Measurements from ENCODE around the gene COX5B. TPM values are rescaled to one million over a fixed set of nuclear protein-coding genes. Genes with fewer than 3 reads are reported as not detected.
"Not testable (repeated sequence)": the region's sequence is repeated elsewhere in the genome, so short reads cannot be mapped to it uniquely, and the experiment has no call there.

COX5B gene, protein sequence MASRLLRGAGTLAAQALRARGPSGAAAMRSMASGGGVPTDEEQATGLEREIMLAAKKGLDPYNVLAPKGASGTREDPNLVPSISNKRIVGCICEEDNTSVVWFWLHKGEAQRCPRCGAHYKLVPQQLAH
- total RNA-seq, result 100 to 1,000 TPM; 248 to 409 (median 335) TPM

DNA sequence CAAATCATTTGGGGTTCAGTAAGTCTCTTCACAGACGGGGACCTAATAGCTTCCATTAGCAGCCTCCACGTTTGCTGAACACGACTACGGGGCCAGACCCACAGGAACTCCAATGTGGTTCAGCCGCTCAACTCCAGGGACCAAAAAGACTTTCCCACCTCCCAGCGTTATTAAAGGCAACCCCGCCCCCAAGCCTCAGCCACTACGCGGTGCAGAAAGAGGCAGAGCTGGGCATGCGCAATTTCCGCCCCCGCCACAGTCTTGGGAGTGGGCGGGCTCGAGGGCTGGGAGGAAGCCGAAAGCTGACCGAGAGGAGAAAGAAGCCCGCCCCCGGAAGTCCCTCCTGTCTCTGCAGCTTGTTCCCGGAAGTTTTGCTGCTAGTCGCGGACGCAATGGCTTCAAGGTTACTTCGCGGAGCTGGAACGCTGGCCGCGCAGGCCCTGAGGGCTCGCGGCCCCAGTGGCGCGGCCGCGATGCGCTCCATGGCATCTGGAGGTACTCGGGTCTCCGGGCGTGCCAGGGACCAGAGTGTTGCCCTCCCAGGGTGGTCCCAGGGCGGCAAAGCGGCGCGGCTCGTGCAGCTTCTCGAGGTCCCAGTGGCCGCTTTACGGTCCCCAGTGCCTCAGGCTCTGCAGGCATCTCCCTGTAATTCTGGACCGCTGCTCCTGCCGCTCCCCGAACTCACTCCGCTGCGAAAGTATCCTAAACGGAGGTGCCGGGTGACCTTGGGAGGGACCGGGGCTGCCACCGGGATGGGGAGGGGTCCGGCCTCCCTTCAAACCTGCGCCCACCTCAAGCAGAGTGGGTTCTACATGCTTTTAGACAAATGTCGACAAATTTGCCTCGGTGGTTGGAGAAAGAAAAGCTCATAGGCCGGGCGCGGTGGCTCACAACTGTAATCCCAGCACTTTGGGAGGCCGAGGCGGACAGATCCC, at the start of gene COX5B:
COX5B (plus strand) TSS at position 368 of the 935 bp plus-strand sequence; CDS start at position 393, 25 bp downstream.
- TF ChIP-seq, protein P1, sequence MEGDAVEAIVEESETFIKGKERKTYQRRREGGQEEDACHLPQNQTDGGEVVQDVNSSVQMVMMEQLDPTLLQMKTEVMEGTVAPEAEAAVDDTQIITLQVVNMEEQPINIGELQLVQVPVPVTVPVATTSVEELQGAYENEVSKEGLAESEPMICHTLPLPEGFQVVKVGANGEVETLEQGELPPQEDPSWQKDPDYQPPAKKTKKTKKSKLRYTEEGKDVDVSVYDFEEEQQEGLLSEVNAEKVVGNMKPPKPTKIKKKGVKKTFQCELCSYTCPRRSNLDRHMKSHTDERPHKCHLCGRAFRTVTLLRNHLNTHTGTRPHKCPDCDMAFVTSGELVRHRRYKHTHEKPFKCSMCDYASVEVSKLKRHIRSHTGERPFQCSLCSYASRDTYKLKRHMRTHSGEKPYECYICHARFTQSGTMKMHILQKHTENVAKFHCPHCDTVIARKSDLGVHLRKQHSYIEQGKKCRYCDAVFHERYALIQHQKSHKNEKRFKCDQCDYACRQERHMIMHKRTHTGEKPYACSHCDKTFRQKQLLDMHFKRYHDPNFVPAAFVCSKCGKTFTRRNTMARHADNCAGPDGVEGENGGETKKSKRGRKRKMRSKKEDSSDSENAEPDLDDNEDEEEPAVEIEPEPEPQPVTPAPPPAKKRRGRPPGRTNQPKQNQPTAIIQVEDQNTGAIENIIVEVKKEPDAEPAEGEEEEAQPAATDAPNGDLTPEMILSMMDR (IDR thresholded peaks at IDR 0.05), result peak in 2 of 5 experiments; percentile 22 to 47
- TF ChIP-seq EP300 (IDR thresholded peaks at IDR 0.05), result peak; percentile 90 to 97
- TF ChIP-seq POLR2A (IDR thresholded peaks at IDR 0.05), result peak; percentile 69 to 87

DNA sequence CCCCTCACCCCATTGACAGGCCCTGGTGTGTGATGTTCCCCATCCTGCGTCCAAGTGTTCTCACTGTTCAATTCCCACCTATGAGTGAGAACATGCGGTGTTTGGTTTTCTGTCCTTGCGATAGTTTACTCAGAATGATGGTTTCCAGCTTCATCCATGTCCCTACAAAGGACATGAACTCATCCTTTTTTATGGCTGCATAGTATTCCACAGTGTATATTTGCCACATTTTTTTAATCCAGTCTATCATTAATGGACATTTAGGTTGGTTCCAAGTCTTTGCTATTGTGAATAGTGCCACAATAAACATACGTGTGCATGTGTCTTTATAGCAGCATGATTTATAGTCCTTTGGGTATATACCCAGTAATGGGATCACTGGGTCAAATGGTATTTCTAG, 49.7 kb upstream of the COX5B start:
- not testable (repeated sequence) for H3K27ac ChIP-seq; DNase-seq (ENCODE audit: low spot score in 2 of 2); H3K9me3 ChIP-seq; H3K36me3 ChIP-seq; H3K27me3 ChIP-seq; H3K4me3 ChIP-seq; H3K4me1 ChIP-seq
- 91 to 94% methylated on average over 4 of the region's 4 CpGs for WGBS, 2 donors

More for the DNA sequence above, at the start of gene COX5B:
- H3K4me3 ChIP-seq, result peak within 1 kb of the TSS; percentile 76 to 91 (median 84)
- 2% methylated on average over 38 to 53 of the region's 63 CpGs for WGBS, 2 donors
- H3K27ac ChIP-seq, result peak within 1 kb of the TSS; percentile 85 to 98 (median 95)
- no peaks in the 10 kb centered on the region for H3K9me3 ChIP-seq
- no peaks in the 10 kb centered on the region for H3K27me3 ChIP-seq
- peak; percentile 96 to 97 for DNase-seq (ENCODE audit: low spot score in 2 of 2)
- H3K36me3 ChIP-seq, result peaks cover 5 to 37% (median 21%) of the 10 kb centered on the region in 3 donors
- H3K4me1 ChIP-seq, result peaks cover 0 to 20% (median 14%) of the 10 kb centered on the region in 4 donors

DNA sequence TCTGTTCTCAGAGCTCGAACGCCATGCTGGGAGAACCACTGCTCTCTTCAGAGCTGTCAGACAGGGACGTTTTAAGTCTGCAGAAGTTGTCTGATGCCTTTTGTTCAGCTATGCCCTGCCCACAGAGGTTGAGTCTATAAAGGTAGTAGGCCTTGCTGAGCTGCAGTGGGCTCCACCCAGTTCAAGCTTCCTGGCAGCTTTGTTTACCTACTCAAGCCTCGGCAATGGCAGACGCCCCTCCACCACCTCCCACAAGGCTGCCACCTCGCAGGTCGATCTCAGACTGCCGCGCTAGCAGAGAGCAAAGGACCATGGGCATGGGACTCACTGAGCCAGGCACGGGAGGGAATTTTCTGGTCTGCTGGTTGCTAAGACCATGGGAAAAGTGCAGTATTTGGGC, 44.3 kb upstream of the COX5B start:
- H3K4me3 ChIP-seq; H3K27me3 ChIP-seq; DNase-seq (ENCODE audit: low spot score in 2 of 2); H3K27ac ChIP-seq; H3K9me3 ChIP-seq; H3K4me1 ChIP-seq; H3K36me3 ChIP-seq: not testable (repeated sequence)
- 40 to 80% methylated on average over 1 to 2 of the region's 10 CpGs for WGBS, 2 donors

DNA sequence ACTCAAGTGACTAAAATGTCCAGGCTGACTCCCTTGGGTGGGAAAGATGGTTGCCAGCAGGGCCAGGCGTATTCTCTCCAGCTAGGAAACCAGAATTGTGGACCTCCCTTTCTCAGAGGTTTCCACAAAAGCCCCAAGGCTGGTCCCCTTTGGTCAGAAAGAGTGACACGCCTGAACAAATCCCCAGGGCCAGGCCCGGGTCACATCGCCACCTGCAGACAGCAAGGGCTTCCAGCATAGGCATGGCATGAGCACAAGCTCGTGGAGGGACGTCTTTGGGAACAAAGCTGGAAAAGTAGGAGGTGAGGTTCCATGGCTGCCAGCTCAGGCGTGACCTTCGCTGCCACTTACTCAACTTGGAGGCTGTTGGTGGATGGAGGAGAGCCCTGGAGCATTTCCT, 40.8 kb upstream of the COX5B start:
- H3K9me3 ChIP-seq; H3K4me1 ChIP-seq; H3K27me3 ChIP-seq; H3K4me3 ChIP-seq; H3K36me3 ChIP-seq; DNase-seq (ENCODE audit: low spot score in 2 of 2): not testable (repeated sequence)
- 64% methylated on average over 2 of the region's 8 CpGs; no CpG with 5 or more reads in 1 of the 2 donors for WGBS, 2 donors
- peak overlapping the region in 2 of 4 donors; percentile 26 to 50 for H3K27ac ChIP-seq

DNA sequence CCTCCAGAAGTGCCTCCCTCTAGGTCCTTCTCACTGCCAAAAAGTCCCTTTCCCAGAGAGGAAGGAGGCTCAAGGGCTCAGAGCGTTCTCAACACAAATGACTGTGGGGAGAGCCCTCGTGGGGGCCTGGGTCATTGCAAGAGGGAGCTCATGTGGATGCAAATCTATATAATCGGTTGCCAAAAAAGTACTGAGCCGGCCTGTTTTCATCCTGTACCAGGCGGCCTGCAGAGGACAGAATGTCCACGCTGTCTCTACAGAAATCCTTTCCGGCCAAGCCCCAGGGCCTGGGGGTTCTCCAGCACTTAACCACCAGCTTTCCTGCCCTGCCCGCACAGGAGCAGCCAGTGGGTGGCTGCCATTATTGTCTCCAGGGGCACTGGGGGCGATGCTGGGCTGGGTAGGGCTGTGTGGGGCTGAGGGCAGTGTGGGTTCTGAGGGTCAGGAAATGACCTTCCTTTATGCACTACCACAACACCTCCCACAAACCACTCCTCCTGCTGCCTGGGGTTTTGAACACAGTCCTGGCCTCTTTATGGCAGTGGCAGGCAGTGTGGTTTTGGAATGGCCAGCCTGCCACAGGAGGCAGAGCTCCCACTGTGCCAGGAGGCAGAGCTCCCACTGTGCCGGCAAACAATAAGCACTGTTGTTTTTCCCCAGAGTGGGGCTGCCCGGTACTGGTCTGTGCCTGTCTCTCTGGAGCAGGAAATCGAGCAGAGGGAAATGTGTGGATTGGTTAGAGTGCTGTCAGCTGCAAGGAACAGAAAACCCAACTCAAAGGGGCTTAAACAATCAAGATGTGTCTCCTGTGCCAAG, 40.1 kb upstream of the COX5B start:
- DNase-seq (ENCODE audit: low spot score in 2 of 2); H3K4me3 ChIP-seq; H3K36me3 ChIP-seq; H3K27me3 ChIP-seq; H3K9me3 ChIP-seq; H3K4me1 ChIP-seq: not testable (repeated sequence)
- 20% methylated on average over 1 of the region's 12 CpGs; no CpG with 5 or more reads in 1 of the 2 donors for WGBS, 2 donors
- H3K27ac ChIP-seq, result peak overlapping the region in 2 of 4 donors; percentile 26 to 50
- TF ChIP-seq EP300 (IDR thresholded peaks at IDR 0.05), result peak in 1 of 2 donors; percentile 23

DNA sequence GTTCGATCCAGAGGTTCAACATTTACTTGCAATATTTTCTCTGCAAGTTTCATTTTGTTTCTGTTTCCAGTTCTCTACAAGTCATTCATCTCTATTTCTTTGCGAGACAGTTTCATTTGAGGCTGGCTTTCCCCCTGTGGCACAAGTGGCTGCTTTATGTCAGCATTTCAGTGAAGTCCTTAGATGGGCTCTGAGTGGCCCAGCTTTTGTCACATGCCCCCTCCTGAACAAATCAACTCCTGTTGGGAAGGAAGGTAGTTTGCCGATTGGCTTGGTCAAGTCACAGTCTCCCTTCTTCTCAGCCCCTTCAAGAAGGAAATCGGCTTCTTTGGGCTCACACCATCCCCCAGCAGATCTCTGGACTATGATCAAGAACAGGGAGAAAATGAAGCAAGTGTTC, 37.1 kb upstream of the COX5B start:
- peak overlapping the region in 2 of 4 donors; percentile 67 to 75 for H3K27ac ChIP-seq
- DNase-seq (ENCODE audit: low spot score in 2 of 2); H3K27me3 ChIP-seq; H3K4me3 ChIP-seq; H3K4me1 ChIP-seq; H3K36me3 ChIP-seq; H3K9me3 ChIP-seq: not testable (repeated sequence)
- WGBS, 2 donors, result 66 to 92% methylated on average over 2 to 4 of the region's 4 CpGs

DNA sequence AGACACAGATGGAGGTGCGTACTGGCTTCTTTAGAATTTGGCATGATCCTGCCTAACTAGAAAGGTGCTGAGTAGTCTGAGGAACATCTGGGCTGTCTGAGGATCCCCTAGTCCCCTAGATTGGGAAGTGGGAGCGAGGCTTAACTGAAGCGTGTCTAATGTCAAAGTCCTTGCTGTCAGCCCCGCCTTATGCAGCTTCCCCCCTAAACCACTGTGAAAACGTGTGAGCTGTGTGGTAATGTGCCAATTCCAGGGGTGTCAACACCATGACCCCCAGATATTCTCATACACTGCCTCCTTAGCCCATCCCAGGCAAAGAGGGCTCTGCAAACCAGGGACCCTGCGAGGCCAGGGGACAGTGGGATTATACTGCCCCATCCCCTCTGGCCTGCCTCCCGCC, 34.0 kb upstream of the COX5B start:
- H3K9me3 ChIP-seq; H3K27me3 ChIP-seq; H3K4me3 ChIP-seq; H3K27ac ChIP-seq; H3K36me3 ChIP-seq; H3K4me1 ChIP-seq; DNase-seq (ENCODE audit: low spot score in 2 of 2): not testable (repeated sequence)
- WGBS, 2 donors, result no CpG with 5 or more reads among the region's 7 CpGs

DNA sequence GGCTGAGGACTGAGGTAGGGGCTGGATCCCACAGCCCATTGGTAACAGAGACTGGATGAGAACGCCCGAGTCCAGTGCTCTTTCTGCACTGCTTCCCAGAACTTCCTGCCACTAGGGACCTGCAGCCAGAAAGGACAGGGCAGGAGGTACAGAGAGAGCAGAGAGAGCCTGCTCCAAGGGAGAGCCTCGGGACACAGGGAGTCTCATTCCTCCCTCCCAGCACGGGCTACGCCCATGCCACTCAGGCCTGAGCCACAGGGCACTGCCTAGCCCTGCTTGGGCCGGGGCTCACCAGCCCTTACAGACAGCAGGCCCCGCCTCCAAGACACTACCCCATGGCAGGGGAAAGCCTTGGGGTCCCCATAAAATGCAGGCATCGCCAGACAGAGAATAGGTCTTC, 30.1 kb upstream of the COX5B start:
- H3K36me3 ChIP-seq; H3K4me3 ChIP-seq; H3K27ac ChIP-seq; H3K27me3 ChIP-seq; H3K9me3 ChIP-seq; H3K4me1 ChIP-seq; DNase-seq (ENCODE audit: low spot score in 2 of 2): not testable (repeated sequence)
- WGBS, 2 donors, result no CpG with 5 or more reads among the region's 8 CpGs
